HCT116 (cell line): ENCODE results near the gene RNF31.

Source experiments
- CTCF ChIP-seq, 3 experiments: fragments of 200-600 bp in 1 of 3; sonication (generic) in 1 of 3; IDR thresholded peaks in 2 of 3; conservative IDR thresholded peaks in 1 of 3; 2 replicates each; pipeline ENCODE4 v1.5.1; 2012 to 2017; ENCODE audit warnings: low read depth in 2 of 3, low read length in 2 of 3, antibody characterized with exemption in 1 of 3, borderline replicate concordance in 1 of 3, control low read depth in 1 of 3, mild to moderate bottlenecking in 1 of 3, mixed read lengths in 1 of 3, mixed run types in 1 of 3, moderate library complexity in 1 of 3; ENCODE audit not compliant: insufficient read depth in 1 of 3
- JUND ChIP-seq: IDR thresholded peaks from 2 replicates; pipeline ENCODE4 v1.6.1; 2012
- POLR2A ChIP-seq: IDR thresholded peaks from 2 replicates; pipeline ENCODE4 v1.7.0; 2011; ENCODE audit warnings: borderline replicate concordance; ENCODE audit not compliant: insufficient read depth, insufficient read length; ENCODE audit errors: extremely low read depth
- REST ChIP-seq: IDR thresholded peaks from 2 replicates; pipeline ENCODE4 v1.6.1; 2012; ENCODE audit warnings: low read depth
- SP1 ChIP-seq: IDR thresholded peaks from 2 replicates; pipeline ENCODE4 v1.6.1; 2012; ENCODE audit warnings: low read depth

- TF ChIP-seq CTCF (IDR thresholded peaks at IDR 0.05 in 2 of 3, conservative IDR thresholded peaks at IDR 0.05 in 1 of 3; ENCODE audit: borderline replicate concordance in 1 of 3, insufficient read depth in 1 of 3, low read depth in 2 of 3, low read length in 2 of 3) (no peak), REST (no peak), SP1 (no peak), POLR2A (no peak), JUND (no peak)
Measured at GRCh38 chr14:24130717-24131548, 16.4 kb upstream of the RNF31 start.
